Lower leg skin (tissue), 4 donors: ENCODE results near the gene MZF1. TPM values are rescaled to one million over a fixed set of nuclear protein-coding genes. Genes with fewer than 3 reads are reported as not detected.
A peak's percentile ranks its signal among the peaks of the same experiment; 100 is the strongest.

Source experiments
- DNase-seq, 2 donors: peaks; one replicate each; pipeline ENCODE4 v3.0.0-alpha.2; 2019; ENCODE audit warnings: low spot score in 2 of 2
- H3K4me3 ChIP-seq: fragments of 200-600 bp; sonication (generic); 2 replicates; pipeline ENCODE4 v1.5.1; 2017; ENCODE audit warnings: mild to moderate bottlenecking, low read depth; ENCODE audit not compliant: poor library complexity, severe bottlenecking
- POLR2A ChIP-seq, 2 donors: fragments of 450-650 bp; IDR thresholded peaks; one replicate each; pipeline ENCODE4 v1.6.1; 2016 to 2017; ENCODE audit warnings: antibody characterized with exemption in 2 of 2, mild to moderate bottlenecking in 1 of 2, moderate library complexity in 1 of 2
- WGBS, 2 donors: methylation state at CpG; one replicate each; pipeline ENCODE4 v1.1.5; 2018; 5-methylcytosine and 5-hydroxymethylcytosine counted together
- intact Hi-C: fragments of 100-400 bp; cut with DNase I; formaldehyde crosslinking; loops from one replicate; pipeline ENCODE4 v1.15.0; 2023; ENCODE audit warnings: low total_unique reads
- total RNA-seq, 4 donors: library from RNA; depleted of rRNA; stranded (reverse); fragments of >200 nt; gene quantifications; one replicate each; pipeline ENCODE4 v1.1.0, GENCODE V29; 2016
- TF ChIP-seq, protein P1 (sequence below), 3 donors: fragments of 450-650 bp; IDR thresholded peaks; one replicate each; pipeline ENCODE4 v1.5.1; 2016; ENCODE audit warnings: antibody characterized with exemption in 3 of 3, mild to moderate bottlenecking in 3 of 3, moderate library complexity in 2 of 3

MZF1 gene
- total RNA-seq, 4 donors from 2014 or later = 14.8 to 34.7 (median 27.6) TPM

DNA sequence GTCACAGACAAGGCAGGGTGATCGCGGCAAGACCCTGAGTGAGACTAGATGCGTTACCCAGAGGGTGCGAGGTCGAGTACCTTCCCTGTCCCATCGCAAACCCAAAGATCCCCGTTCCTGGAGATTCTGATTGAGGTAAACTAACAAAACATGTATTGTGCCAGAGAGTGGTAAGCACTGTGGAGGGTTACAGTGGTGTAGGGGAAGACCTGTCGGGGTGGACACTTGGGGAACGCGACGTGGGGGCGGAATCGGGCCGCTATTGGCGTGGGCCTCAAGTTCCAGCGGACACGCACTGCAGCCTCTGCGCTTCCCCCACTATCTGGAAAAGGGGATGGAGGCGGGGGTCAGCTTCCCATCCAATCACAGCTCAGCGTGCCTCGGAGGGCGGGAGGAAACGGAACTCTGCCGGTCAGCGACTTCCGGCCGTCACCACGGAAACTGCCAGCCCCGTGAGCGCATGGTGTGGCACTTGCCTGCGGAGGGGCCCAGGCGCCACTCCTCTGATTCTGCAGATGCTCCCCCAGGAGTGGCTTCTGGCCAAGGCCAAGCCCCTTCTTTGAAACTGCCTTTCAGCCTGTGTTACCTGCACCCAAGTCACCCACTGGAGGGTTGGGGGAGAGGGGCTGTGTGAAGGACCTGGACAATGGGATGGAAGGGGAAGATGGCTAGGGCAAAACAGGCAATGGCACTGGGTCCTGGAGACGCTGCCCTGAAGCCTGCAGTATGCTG, 13.7 kb downstream of the MZF1 start:
- intact Hi-C loops = no loop called here
- 2% methylated on average over 31 to 33 of the region's 33 CpGs for WGBS, 2 donors
- TF ChIP-seq, protein P1, sequence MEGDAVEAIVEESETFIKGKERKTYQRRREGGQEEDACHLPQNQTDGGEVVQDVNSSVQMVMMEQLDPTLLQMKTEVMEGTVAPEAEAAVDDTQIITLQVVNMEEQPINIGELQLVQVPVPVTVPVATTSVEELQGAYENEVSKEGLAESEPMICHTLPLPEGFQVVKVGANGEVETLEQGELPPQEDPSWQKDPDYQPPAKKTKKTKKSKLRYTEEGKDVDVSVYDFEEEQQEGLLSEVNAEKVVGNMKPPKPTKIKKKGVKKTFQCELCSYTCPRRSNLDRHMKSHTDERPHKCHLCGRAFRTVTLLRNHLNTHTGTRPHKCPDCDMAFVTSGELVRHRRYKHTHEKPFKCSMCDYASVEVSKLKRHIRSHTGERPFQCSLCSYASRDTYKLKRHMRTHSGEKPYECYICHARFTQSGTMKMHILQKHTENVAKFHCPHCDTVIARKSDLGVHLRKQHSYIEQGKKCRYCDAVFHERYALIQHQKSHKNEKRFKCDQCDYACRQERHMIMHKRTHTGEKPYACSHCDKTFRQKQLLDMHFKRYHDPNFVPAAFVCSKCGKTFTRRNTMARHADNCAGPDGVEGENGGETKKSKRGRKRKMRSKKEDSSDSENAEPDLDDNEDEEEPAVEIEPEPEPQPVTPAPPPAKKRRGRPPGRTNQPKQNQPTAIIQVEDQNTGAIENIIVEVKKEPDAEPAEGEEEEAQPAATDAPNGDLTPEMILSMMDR (IDR thresholded peaks at IDR 0.05) = no peak
- TF ChIP-seq POLR2A (IDR thresholded peaks at IDR 0.05) = no peak
- DNase-seq = peak; percentile 89 to 97
- peak overlapping the region; percentile 61 for H3K4me3 ChIP-seq

DNA sequence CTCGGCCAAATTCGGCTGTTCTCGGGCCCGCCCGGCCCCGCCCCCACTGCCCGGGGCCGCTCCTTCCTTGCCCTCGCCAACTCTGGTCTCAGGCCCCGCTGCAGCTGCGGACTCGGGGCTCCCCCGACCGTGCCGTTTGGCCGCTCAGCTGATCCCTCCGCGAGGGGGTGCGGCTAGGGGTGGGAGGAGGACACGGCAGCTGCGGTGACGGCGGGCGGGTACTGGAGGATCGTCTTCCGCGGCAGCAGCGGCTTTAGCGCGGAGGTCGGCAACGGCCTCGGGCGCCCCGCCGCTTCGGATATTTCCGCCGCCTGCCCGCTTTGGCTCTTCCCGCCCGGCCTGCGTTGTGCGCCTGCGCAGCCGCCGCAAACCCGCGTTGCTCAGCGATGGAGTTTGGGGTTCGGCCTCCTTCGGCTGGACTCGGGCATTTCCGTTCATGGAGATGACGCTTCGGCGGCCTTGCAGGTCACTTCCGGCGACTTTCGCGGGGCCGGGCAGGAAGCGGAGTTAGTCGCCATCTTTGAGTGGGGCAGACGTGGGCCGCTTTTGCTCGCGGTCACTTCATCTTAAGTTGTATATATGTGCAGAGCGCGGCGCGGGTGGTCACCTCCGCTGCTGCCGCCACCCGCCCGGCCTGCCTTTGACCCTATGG, 14.4 kb downstream of the MZF1 start:
- DNase-seq = peak; percentile 99 to 100
- intact Hi-C loops = no loop called here
- TF ChIP-seq, protein P1 (IDR thresholded peaks at IDR 0.05) = no peak
- no peak for TF ChIP-seq POLR2A (IDR thresholded peaks at IDR 0.05)
- peak overlapping the region; percentile 61 for H3K4me3 ChIP-seq
- WGBS, 2 donors = 0% methylated on average over 21 to 61 of the region's 76 CpGs

DNA sequence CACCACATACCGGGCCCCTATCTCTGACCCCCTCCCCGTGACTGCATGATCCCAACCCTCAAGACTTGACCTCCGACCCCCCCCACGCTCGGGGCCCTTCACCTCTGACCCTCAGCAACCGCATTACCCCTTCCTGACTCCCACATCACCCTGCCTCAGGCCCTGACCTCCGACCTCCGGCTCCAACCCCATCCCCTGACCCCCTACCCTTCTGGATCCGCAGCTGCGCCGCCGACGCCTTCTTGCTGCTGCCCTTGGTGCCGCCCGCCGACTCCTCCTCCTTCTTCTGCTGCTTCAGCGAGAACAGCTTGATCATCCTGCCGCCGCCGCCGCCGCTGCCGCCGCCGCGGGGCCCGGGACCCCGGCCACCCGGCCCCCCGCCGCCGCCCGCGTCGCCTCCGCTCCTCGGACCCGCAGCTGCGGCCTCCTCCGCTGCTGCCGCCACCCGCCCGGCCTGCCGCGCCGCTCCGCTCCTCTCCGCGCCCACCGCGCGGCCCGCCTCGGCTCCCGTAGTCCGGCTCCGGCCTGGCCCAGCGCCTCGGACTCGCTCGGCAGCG, 15.0 kb downstream of the MZF1 start, which contains the start of gene UBE2M:
Gene UBE2M, minus strand, starts transcription at position 546 of the 557 bp plus-strand sequence. Its CDS starts 230 bp downstream, at position 316.
- DNase-seq = peak in 1 of 2 donors; percentile 94
- 1% methylated on average over 29 to 61 of the region's 62 CpGs for WGBS, 2 donors
- intact Hi-C loops = no loop called here
- H3K4me3 ChIP-seq = peak within 1 kb of the TSS; percentile 82
- TF ChIP-seq POLR2A (IDR thresholded peaks at IDR 0.05) = no peak
- TF ChIP-seq, protein P1 (IDR thresholded peaks at IDR 0.05) = no peak

DNA sequence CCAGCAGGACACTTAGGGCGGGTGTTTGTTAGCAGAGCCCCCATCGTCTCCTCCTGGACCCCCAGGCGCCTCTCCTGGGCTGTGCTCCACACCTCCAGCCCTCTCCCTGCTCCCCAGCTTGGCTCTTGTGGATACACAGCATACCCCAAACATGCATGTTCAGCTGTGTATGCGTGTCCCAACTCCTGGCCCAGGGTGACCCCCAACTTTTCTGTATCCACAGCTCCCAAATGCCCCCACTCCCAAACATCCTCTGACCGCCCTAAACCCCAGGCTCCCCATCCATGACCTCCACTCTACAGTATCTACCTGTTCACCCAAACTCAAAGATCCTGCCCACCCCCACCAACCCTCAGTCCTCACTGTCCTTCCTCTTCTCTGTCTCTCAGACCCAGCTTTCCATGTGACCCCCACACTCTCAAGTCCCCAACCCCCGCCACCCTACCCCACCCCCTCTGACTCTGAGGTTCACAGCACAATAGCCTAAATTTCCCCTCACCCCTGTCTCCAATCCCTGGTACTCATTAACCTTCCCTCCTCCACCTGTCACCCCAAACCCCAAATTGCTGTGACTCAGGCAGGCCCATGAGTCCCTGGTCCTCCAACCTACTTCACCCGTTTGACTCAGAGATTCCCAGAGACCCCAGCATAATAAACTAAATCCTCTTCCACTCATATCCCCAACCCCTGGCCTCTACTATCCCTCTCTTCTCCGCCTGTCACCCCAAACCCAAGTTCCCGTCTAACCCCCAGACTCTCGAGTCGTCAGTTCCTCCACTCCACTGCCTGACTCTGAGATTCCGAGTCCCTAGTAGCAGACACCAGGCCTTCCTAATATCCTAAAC, 15.7 kb downstream of the MZF1 start:
- WGBS, 2 donors = 26 to 30% methylated on average over 12 of the region's 12 CpGs
- DNase-seq = peak in 1 of 2 donors; percentile 78
- intact Hi-C loops = no loop called here
- H3K4me3 ChIP-seq = peak overlapping the region; percentile 82
- TF ChIP-seq, protein P1 (IDR thresholded peaks at IDR 0.05) = no peak
- TF ChIP-seq POLR2A (IDR thresholded peaks at IDR 0.05) = no peak

DNA sequence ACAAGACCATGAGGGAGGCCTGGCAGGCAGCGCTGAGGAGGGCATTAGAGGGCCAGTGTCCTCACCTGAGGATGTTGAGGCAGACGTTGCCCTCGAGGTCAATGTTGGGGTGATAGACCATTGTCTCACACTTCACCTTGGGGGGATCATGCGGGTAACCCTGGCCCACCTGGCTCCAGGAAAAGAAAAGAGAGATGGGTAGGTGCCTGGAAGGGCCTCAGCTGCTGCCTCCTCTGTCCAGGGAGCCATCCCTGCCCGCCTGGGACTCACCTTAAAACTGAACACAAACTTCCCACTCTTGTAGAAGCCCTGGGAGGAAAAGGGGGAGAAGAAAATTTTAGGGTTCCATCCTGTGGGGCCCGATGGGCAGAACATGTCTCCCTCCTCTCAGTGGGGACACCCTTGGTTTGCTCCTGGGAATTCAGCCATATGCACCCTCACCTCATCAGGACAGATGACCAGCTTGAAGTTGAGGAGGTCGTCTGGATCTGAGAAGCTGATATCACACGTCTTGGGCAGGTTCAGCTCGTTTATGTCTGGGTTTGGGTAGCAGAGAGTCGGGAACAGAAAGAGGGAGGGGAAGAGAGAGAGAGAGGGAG, 16.4 kb downstream of the MZF1 start:
- no peak overlapping the region for H3K4me3 ChIP-seq
- WGBS, 2 donors = 52 to 53% methylated on average over 10 of the region's 10 CpGs
- DNase-seq = peak in 1 of 2 donors; percentile 78
- TF ChIP-seq POLR2A (IDR thresholded peaks at IDR 0.05) = no peak
- TF ChIP-seq, protein P1 (IDR thresholded peaks at IDR 0.05) = no peak
- intact Hi-C loops = no loop called here
